Gastroesophageal sphincter (tissue), 4 donors: ENCODE results near the gene HOXA5. TPM values are rescaled to one million over a fixed set of nuclear protein-coding genes. Genes with fewer than 3 reads are reported as not detected.
A peak's percentile ranks its signal among the peaks of the same experiment; 100 is the strongest.

ENCODE experiments used
- ATAC-seq: fragments of 150-250 bp; one replicate; pipeline ENCODE4 v1.9.1; 2016; ENCODE audit warnings: mild to moderate bottlenecking, moderate library complexity
- H3K27ac ChIP-seq, 4 donors: fragments of 200-600 bp; sonication (generic) in 3 of 4; 1 replicate in 3 of 4; 2 replicates in 1 of 4; pipeline ENCODE4 v1.5.1; 2016 to 2019
- H3K27me3 ChIP-seq: fragments of 200-600 bp; sonication (generic); one replicate; pipeline ENCODE4 v1.5.1; 2019
- H3K36me3 ChIP-seq, 2 donors: fragments of 200-600 bp; sonication (generic); one replicate each; pipeline ENCODE4 v1.5.1; 2019; ENCODE audit warnings: control low read depth in 1 of 2
- H3K4me1 ChIP-seq, 3 donors: fragments of 200-600 bp; sonication (generic); 1 replicate in 2 of 3; 2 replicates in 1 of 3; pipeline ENCODE4 v1.5.1; 2016 to 2019; ENCODE audit warnings: control low read depth in 2 of 3
- H3K4me3 ChIP-seq, 2 donors: fragments of 200-600 bp; sonication (generic); one replicate each; pipeline ENCODE4 v1.5.1; 2019; ENCODE audit warnings: mild to moderate bottlenecking in 1 of 2, moderate library complexity in 1 of 2
- H3K9me3 ChIP-seq, 3 donors: fragments of 200-600 bp; sonication (generic); one replicate each; pipeline ENCODE4 v1.5.1; 2017 to 2019; ENCODE audit warnings: control low read depth in 2 of 3
- CTCF ChIP-seq, 4 experiments: fragments of 200-600 bp in 2 of 4; fragments of 450-650 bp in 2 of 4; sonication (generic) in 1 of 4; IDR thresholded peaks; one replicate each; pipeline ENCODE4 v1.5.1; 2017 to 2019; ENCODE audit warnings: antibody characterized with exemption in 4 of 4, mild to moderate bottlenecking in 2 of 4, moderate library complexity in 2 of 4
- EP300 ChIP-seq: sonication (generic); formaldehyde crosslinking; IDR thresholded peaks from one replicate; pipeline ENCODE4 v1.6.1; 2017; ENCODE audit warnings: antibody characterized with exemption, mild to moderate bottlenecking
- POLR2A ChIP-seq, 2 donors: fragments of 450-650 bp; IDR thresholded peaks; one replicate each; pipeline ENCODE4 v1.6.1; 2017; ENCODE audit warnings: antibody characterized with exemption in 2 of 2, mild to moderate bottlenecking in 2 of 2, moderate library complexity in 1 of 2
- POLR2AphosphoS5 ChIP-seq: sonication (generic); formaldehyde crosslinking; IDR thresholded peaks from one replicate; pipeline ENCODE4 v1.6.1; 2017; ENCODE audit warnings: antibody characterized with exemption
- WGBS, 2 donors: methylation state at CpG; one replicate each; pipeline ENCODE4 v1.1.5; 2018; ENCODE audit warnings: low coverage in 1 of 2; 5-methylcytosine and 5-hydroxymethylcytosine counted together
- total RNA-seq, 4 donors: library from RNA; depleted of rRNA; stranded (reverse); fragments of >200 nt; gene quantifications; one replicate each; pipeline ENCODE4 v1.1.0, GENCODE V29; 2016

HOXA5 gene
- total RNA-seq, 4 donors from 2014 or later = 11.0 to 34.6 (median 29.3) TPM

DNA sequence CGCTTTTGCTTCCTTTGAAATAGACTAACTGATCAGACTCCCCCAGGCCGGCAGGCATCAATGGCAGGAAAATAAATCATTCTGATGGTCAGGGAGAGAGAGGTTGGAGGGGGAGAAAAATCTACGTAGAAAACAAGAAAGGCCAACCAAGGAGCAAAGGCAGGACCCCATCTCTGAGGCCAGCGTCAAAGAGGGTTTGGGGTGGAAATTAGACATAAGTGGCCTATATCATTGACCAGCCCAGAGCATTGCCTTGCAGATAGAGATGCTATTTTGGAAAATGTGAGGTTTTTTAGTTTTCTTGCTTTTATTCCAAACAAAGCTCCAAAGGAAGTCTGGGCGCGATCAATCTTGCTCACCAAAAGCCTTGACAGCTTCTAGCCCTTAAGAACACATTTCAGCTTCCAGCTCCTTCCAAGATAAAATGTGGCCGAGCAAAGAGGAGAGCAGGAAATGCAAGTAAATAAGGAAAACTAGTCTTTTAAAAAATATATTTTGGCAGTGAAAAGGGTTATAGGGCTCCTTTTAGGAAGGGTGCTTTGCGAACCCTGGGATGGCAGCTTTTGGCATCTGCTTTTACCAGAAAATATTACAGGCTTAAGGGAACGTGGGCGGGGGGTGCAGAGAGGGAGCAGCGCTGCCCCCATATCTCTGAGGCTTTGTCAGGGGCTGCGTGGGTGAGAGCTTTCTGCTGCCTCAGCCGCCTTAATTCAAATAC lies 39.0 kb downstream of the HOXA5 start:
- Histone ChIP-seq H3K27ac (peak overlapping the region; percentile 94 to 99 (median 98)), H3K4me3 (peak overlapping the region; percentile 48 to 96), H3K4me1 (peaks cover 0 to 67% (median 10%) of the 10 kb centered on the region in 3 donors), H3K36me3 (no peaks in the 10 kb centered on the region), H3K9me3 (no peaks in the 10 kb centered on the region), H3K27me3 (no peaks in the 10 kb centered on the region)
- 6 to 21% methylated on average over 11 to 13 of the region's 13 CpGs for WGBS, 2 donors
- ATAC-seq = no peak
- TF ChIP-seq CTCF (IDR thresholded peaks at IDR 0.05) (no peak), POLR2AphosphoS5 (peak; percentile 4)

DNA sequence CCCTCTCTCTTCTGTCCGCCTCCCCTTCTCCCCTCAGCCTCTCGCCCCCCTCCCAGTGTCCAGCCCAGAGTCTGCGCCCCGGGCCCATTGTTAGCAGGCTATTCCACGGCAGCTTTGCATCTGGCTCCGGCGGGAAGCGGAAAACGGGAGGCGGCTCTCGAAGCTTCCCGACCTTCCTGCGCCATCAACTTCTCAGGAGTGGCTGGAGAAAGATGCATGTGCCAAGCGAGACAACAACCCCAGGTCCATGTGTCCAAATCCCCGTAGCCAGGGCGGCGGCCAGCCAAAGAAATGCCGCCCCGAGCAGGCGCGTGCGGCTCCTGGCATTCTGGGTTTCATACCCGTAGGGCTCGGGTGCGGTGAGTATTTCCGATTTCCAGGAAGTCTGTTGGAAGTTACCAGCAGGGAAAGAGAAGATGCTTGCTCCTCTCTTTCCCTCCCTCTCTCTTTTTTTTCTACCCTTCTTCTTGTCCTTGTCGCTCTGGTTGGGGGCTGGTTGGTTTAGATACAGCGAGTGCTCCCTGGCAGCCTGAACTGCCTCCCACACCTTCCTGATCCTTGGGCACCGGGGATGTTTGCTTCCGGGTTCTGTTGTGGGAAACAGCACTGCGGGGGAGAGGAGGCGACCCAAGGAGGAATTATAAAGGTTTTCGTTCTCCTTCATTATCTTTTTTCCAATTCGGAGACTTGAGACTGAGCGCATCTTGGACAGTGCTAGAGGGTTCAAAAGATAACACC lies 39.8 kb downstream of the HOXA5 start:
- no peaks in the 10 kb centered on the region for H3K27me3 ChIP-seq
- ATAC-seq = peak; percentile 11
- 9 to 16% methylated on average over 7 to 29 of the region's 35 CpGs for WGBS, 2 donors
- H3K36me3 ChIP-seq = no peaks in the 10 kb centered on the region
- H3K9me3 ChIP-seq = no peaks in the 10 kb centered on the region
- TF ChIP-seq EP300 (no peak), CTCF (IDR thresholded peaks at IDR 0.05) (no peak), POLR2AphosphoS5 (peak; percentile 72), POLR2A (IDR thresholded peaks at IDR 0.05) (peak in 1 of 2 donors; percentile 12)
- H3K27ac ChIP-seq = peak overlapping the region; percentile 94 to 99 (median 98)
- H3K4me3 ChIP-seq = peak overlapping the region; percentile 48 to 96
- H3K4me1 ChIP-seq = peaks cover 0 to 63% (median 4%) of the 10 kb centered on the region in 3 donors

- H3K27ac ChIP-seq = peak within 1 kb of the TSS; percentile 94 to 99 (median 98)
- no peaks in the 10 kb centered on the region for H3K27me3 ChIP-seq
- ATAC-seq = peak; percentile 56
- no peaks in the 10 kb centered on the region for H3K9me3 ChIP-seq
- H3K4me3 ChIP-seq = peak within 1 kb of the TSS; percentile 48 to 96
- WGBS, 2 donors = 1 to 2% methylated on average over 23 to 27 of the region's 29 CpGs
- peaks cover 0 to 64% (median 4%) of the 10 kb centered on the region in 3 donors for H3K4me1 ChIP-seq
- H3K36me3 ChIP-seq = no peaks in the 10 kb centered on the region
- TF ChIP-seq EP300 (no peak), POLR2AphosphoS5 (peak; percentile 90), POLR2A (IDR thresholded peaks at IDR 0.05) (peak in 1 of 2 donors; percentile 58)
Measured at GRCh38 chr7:27102581-27103442, 40.7 kb downstream of the HOXA5 start, which contains the start of gene HOXA2. Gene HOXA2 (minus strand): TSS chr7:27102683. CDS start chr7:27102500, 183 bp downstream.

DNA sequence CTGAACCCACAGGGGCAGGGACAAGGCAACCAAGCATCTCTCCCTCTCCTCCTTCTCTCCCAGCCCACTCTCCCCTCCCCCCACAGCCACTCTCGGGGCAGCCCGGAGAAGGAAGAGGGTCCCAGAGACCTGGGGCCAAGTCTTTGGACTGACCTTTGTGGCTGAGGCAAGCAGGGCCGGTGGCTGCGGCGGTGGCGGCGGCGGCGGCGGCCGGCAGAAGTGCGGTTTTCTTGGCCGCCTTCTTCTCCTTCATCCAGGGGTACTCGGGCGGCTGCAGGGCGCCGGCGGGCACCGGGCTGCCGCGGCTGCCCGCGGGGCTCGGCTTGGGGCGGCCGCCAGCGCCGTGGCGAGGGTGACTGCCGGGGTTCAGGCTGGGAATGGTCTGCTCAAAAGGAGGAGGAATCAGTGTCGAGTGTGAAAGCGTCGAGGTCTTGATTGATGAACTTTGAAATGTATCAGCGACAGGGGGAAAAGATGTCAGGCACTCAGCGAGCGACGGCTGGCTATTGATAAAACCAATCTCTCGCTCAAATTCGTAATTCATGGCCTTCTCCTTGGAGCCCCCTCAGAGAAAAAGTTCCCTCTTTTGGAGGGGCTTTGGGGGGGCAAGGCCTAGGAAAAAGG lies 41.4 kb downstream of the HOXA5 start:
- Histone ChIP-seq H3K4me3 (peak overlapping the region; percentile 48 to 96), H3K27me3 (no peaks in the 10 kb centered on the region), H3K27ac (peak overlapping the region; percentile 94 to 99 (median 98)), H3K36me3 (no peaks in the 10 kb centered on the region), H3K9me3 (no peaks in the 10 kb centered on the region), H3K4me1 (peaks cover 0 to 69% (median 4%) of the 10 kb centered on the region in 3 donors)
- no peak for ATAC-seq
- WGBS, 2 donors = 0% methylated on average over 2 to 4 of the region's 39 CpGs
- TF ChIP-seq EP300 (no peak), POLR2AphosphoS5 (no peak), POLR2A (IDR thresholded peaks at IDR 0.05) (no peak), CTCF (IDR thresholded peaks at IDR 0.05) (no peak)
